ENCODE results near the gene COX17.

Gene COX17

DNA sequence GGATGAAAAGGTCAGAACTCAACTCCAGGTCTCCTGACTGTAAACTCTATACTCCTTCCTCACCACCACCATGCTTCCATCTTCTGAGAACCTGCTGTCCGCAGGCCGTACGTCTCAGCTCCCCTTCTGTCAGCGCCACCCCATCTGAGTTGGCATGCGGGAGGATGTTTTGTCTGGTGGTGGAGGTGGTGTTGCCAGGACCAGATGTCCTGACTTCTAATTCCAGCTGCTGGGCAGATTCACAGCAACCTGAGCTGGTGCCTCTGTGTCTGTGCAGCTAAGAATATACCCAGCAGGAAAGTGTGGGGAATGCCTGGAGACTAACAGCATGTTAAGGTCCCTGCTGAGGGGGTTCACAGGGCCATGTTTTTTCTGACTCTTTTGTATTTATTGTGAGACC, 56.3 kb downstream of the COX17 start:
- no peak for DNase-seq (ENCODE audit: low read depth)
